ENCODE results near the gene CDK5R2. TPM values are rescaled to one million over a fixed set of nuclear protein-coding genes. Genes with fewer than 3 reads are reported as not detected.

Gene CDK5R2
- total RNA-seq, 1 donor: not detected

DNA sequence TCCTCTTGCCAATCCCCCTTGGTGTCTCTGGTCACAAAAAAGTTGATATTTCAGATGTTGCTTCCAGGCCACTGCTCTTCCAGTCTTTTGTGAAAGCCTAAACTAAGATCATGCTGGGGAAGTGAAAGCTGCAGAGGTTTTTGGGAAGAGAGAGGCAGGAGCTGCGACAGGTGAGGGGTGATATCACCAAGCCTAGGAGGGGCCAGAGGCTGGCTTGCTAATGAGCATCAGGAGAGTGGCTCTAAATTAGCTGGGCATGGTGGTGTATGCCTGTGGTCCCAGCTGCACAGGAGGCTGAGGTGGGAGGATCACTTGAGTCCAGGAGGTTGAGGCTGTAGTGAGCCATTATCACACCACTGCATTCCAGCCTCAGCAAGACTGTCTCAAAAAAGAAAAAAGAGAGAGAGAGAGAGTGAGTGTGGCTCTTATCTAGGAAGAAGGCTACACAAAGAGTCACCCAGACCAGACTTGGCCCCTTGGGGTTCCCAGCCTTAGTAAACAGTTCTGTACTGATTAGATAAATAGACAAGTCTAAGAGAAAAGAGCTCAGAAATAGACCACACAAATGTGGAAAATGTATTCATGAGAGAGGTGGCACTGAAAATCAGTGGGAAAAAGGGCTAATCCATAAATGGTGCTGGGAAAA lies 14.6 kb upstream of the CDK5R2 start:
- H3K4me3 ChIP-seq (ENCODE audit: low read depth, low read length): no peak overlapping the region
- DNase-seq (ENCODE audit: low read depth): no peak
- TF ChIP-seq, protein P1, sequence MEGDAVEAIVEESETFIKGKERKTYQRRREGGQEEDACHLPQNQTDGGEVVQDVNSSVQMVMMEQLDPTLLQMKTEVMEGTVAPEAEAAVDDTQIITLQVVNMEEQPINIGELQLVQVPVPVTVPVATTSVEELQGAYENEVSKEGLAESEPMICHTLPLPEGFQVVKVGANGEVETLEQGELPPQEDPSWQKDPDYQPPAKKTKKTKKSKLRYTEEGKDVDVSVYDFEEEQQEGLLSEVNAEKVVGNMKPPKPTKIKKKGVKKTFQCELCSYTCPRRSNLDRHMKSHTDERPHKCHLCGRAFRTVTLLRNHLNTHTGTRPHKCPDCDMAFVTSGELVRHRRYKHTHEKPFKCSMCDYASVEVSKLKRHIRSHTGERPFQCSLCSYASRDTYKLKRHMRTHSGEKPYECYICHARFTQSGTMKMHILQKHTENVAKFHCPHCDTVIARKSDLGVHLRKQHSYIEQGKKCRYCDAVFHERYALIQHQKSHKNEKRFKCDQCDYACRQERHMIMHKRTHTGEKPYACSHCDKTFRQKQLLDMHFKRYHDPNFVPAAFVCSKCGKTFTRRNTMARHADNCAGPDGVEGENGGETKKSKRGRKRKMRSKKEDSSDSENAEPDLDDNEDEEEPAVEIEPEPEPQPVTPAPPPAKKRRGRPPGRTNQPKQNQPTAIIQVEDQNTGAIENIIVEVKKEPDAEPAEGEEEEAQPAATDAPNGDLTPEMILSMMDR (IDR thresholded peaks at IDR 0.05; ENCODE audit: insufficient read depth, low read length): no peak

DNA sequence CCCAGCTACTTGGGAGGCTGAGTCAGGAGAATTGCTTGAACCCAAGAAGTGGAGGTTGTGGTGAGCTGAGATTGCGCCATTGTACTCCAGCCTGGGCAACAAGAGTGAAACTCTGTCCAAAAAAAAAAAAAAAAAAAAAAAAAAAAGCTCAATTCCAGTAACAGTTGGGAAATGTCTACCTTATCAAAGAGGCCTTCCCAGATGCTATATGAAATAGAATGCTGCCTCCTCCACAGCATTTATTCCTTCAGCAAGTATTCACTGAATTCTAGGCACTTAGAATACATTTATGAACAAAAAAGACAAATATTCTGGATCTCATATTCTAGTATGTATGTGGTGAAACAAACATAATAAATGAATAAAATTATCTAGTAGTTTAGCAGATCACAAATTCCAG lies 12.8 kb upstream of the CDK5R2 start:
- TF ChIP-seq, protein P1 (IDR thresholded peaks at IDR 0.05; ENCODE audit: insufficient read depth, low read length): no peak
- H3K4me3 ChIP-seq (ENCODE audit: low read depth, low read length): no peak overlapping the region
- DNase-seq (ENCODE audit: low read depth): peak; percentile 8

DNA sequence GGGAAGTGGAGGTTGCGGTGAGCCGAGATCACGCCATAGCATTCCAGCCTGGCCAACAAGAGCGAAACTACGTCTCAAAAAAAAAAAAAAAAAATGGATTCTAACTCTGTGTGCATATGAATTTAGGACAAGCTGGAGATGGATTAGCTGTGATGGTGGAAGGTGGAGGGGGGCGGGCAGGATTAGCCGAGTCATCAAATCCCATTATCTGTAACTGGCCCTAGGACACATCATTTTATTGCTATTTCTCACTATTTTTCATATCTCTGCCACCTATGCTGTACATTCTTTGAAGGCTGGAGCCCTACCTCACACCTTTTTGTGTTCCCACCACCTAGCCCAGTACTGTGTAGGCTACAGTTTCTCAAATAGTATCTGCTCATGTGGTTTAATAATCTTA lies 7.3 kb upstream of the CDK5R2 start:
- TF ChIP-seq, protein P1 (IDR thresholded peaks at IDR 0.05; ENCODE audit: insufficient read depth, low read length): no peak
- H3K4me3 ChIP-seq (ENCODE audit: low read depth, low read length): no peak overlapping the region
- no peak for DNase-seq (ENCODE audit: low read depth)

DNA sequence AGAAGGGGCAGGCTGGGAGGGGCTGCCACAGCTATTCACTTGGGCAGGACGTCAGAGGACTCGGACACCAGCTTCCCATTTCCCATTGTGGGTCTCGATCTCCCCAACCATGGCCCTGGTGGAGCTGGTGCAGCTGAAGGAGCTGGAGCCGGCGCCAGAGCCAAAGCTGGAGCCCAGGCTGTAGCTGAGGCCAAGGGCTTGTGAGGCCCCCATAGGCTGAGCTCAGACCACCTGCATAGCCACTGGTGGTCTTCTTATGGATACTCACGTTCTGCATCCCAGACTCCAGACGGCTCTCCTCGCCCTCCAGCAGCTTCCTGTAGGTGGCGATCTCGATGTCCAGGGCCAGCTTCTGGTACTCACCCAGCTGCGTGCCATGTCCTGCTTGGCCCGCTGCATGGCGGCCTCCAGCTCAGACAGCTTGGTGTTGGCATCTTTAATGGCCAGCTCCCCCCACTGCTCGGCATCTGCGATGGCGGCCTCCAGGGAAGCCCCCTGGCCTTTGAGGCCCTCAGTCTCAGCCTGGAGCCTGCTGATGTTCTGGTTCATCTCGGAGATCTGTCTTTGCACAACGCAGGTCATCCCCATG lies 6.0 kb upstream of the CDK5R2 start:
- no peak for DNase-seq (ENCODE audit: low read depth)
- H3K4me3 ChIP-seq (ENCODE audit: low read depth, low read length): no peak overlapping the region
- TF ChIP-seq, protein P1 (IDR thresholded peaks at IDR 0.05; ENCODE audit: insufficient read depth, low read length): no peak

DNA sequence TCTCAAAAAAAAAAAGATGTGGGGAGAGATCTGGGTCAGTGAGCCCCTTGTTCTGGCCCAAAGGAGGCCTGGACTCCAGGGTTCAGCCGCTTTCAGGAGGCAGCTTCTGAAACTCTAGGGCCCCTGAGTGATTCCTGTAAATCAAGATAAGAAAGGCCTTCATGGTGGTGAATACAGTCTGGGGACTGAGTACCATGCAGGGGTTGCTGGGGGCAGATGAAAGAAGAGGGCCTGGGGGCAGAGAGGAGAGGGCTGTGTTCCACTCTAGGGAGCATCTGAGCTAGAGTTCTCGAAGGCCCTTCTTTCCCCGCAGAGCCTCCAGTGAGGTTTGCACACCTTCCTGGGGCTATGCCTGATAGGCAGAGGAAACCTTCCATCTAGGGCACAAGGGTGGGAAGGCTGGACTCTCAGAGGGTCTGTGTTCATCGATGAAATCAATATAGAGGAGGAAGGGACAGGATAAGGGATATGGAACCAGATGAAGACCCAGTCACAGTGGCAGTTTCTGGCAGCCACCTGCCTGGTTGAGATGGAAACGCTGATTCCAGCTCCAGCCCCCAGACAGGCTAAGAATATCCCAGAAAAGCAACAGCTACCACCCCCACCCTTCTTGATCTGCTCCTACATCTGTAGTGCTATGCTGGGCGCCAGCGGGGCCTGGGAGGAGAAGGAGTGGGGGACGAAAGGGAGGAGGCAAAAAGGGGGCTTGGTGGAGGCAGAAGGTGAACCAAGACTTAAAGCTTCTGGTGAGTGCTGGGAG lies 4.7 kb upstream of the CDK5R2 start:
- no peak overlapping the region for H3K4me3 ChIP-seq (ENCODE audit: low read depth, low read length)
- TF ChIP-seq, protein P1 (IDR thresholded peaks at IDR 0.05; ENCODE audit: insufficient read depth, low read length): no peak
- DNase-seq (ENCODE audit: low read depth): no peak

DNA sequence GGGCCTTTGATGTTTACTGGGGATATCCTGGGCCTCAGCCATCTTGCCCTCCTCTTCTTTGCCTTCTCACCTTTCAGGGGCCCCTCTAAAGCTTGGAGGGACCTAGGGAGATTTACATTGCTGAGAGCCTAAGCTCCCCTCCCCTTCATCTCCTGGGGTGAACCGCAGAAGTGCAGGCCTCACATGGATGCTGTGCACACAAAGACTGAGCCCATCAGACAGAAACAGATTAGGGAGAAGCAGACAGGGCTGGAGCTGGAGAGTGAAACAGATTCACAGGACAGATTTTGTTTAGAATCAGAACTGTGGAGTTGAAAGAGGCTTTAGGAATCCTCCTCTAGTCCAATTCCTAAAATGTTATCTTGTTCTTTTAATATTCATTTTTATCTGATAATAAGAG lies 3.4 kb upstream of the CDK5R2 start:
- TF ChIP-seq, protein P1 (IDR thresholded peaks at IDR 0.05; ENCODE audit: insufficient read depth, low read length): no peak
- no peak overlapping the region for H3K4me3 ChIP-seq (ENCODE audit: low read depth, low read length)
- DNase-seq (ENCODE audit: low read depth): no peak

Data from fibroblast of the aortic adventitia (primary cell).